ENCODE measurements around the gene ANKRD63.

Gene ANKRD63

DNA sequence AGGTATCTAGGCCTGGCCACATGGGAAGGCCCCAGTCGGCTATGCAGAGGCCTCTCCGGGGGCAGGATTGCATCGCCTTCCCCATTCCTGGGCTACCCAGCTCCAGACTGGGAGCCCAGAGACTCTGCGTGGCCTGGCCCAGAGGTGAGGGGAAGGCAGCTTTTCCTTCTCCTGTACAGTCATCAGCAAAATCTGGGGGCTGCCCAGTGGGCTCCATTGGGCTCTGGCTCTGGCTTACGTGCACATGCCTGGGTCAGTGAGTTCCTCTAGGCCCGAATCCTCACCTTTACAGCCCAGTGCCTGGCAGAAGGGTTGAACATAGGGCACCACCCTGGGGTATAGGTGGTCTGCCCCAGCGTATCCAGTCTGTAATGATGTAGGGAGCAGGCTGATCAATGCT lies 3.9 kb upstream of the ANKRD63 start:
- H3K27me3 ChIP-seq (ENCODE audit: insufficient read depth, low read length), result no peaks in the 10 kb centered on the region
- no peak overlapping the region for H3K4me3 ChIP-seq (ENCODE audit: low read length)
- peaks cover 32% of the 10 kb centered on the region for H3K4me1 ChIP-seq (ENCODE audit: insufficient read depth, low read length)
- H2AFZ ChIP-seq (ENCODE audit: low read depth, low read length), result no peak overlapping the region
- no peaks in the 10 kb centered on the region for H3K36me3 ChIP-seq (ENCODE audit: insufficient read depth, low read length)
- H3K9me3 ChIP-seq (ENCODE audit: low read length), result no peaks in the 10 kb centered on the region

DNA sequence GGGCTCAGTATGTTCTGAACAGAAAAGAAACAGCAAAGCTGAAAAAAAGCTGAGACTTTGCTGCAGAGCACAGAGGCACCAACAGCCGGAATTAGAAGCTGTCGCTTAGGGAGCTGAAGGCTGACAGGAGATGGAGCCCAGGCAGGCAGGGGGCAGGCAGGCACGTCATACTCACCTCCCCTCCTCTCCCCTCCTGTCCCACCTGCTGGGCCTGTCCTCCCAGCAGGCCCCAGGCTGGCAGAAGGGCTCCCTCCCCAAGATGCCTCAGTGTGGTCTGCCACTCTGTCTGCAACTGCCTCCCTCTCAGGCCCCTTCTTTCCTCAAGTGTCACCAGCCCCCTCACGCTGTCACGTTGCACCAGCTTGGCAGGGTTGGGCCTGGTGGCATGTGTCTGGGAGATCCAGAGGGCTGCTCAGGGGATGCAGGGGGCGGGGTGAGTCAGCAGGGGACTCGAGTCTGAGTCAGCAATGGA lies 3.2 kb upstream of the ANKRD63 start:
- Histone ChIP-seq H3K9me3 (ENCODE audit: low read length) (no peaks in the 10 kb centered on the region), H2AFZ (ENCODE audit: low read depth, low read length) (peak overlapping the region; percentile 17), H3K4me1 (ENCODE audit: insufficient read depth, low read length) (peaks cover 32% of the 10 kb centered on the region), H3K4me3 (ENCODE audit: low read length) (no peak overlapping the region), H3K27me3 (ENCODE audit: insufficient read depth, low read length) (no peaks in the 10 kb centered on the region), H3K36me3 (ENCODE audit: insufficient read depth, low read length) (no peaks in the 10 kb centered on the region)

DNA sequence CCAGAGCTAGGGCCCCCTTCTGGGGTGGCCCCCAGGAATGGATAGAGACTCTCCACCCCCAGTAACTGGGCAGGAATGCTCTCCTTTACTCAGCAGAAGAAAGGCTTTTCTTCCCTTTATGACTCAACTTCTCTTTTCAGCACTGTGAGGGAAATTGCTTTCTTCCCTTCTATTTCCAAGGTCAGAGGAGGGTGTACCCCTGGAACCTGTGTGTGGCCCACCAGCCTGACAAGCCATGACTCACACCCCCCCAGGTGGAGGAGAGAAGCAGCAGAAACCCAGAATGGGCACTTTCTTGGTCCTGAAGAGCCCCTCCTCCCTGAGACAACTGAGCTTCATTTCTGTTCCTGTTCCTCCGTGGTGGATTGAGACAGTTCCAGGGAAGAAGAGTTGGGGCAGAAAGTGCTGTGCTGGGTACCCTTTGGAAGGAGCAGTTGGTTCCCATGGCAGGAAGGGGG lies 2.7 kb upstream of the ANKRD63 start:
- peaks cover 31% of the 10 kb centered on the region for H3K4me1 ChIP-seq (ENCODE audit: insufficient read depth, low read length)
- no peaks in the 10 kb centered on the region for H3K36me3 ChIP-seq (ENCODE audit: insufficient read depth, low read length)
- H3K27me3 ChIP-seq (ENCODE audit: insufficient read depth, low read length), result no peaks in the 10 kb centered on the region
- peak overlapping the region; percentile 17 for H2AFZ ChIP-seq (ENCODE audit: low read depth, low read length)
- peaks cover 2% of the 10 kb centered on the region for H3K9me3 ChIP-seq (ENCODE audit: low read length)
- H3K4me3 ChIP-seq (ENCODE audit: low read length), result no peak overlapping the region

DNA sequence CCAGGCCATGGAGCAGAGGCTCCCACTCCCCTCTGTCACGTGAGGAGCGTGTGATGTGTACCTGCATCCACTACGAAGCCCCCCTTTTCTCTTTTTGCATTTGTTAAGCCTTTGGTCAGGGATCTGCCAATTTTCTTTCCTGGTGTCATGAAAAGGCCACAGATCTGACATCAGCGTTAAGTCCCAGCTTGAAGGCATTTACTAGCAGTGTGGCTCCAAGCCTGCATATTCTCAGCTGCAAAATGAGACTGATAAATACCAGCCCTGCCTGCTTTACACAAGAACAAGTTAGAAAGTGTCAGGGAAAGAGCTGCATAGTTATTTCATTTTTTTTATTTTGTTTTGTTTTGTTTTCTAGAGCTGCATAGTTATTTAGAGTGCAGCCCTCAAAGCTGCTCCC lies 2.3 kb upstream of the ANKRD63 start:
- H3K27me3 ChIP-seq (ENCODE audit: insufficient read depth, low read length), result no peaks in the 10 kb centered on the region
- H3K36me3 ChIP-seq (ENCODE audit: insufficient read depth, low read length), result no peaks in the 10 kb centered on the region
- H3K9me3 ChIP-seq (ENCODE audit: low read length), result peaks cover 2% of the 10 kb centered on the region
- no peak overlapping the region for H2AFZ ChIP-seq (ENCODE audit: low read depth, low read length)
- H3K4me1 ChIP-seq (ENCODE audit: insufficient read depth, low read length), result peaks cover 27% of the 10 kb centered on the region
- H3K4me3 ChIP-seq (ENCODE audit: low read length), result no peak overlapping the region

DNA sequence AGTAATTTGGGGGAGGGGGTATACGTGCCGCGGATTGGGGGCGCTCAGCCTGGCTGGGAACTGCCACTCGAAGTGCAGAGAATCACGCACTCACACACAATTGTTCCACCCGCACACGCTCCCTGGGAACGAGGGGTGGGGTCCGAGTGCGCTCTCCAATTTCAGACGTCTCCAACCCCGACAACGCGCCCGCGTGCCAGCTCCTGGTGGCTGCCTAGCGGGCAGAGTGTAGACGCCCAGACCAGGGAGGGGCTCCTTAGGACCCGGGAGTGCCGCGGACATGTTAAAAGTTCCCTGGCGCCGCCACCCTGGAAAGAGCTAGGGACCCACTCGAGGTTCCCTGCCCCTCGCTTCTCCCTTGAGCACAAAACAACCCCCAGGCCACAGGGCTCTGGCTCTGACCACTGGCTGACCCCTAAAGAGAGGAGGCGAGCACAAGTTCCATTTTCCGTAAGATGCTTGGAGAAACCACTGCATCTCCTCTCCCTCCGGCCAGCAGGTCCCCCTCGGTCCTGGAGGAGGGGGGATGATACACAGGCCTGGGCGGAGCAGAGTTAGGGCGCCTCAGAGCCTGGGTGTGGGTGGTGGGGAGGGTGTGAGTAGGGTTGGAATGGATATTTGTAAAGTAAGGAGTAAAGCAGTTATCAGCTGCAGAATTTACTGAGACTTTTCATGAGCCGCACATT lies 894 bp upstream of the ANKRD63 start:
- peaks cover 35% of the 10 kb centered on the region for H3K4me1 ChIP-seq (ENCODE audit: insufficient read depth, low read length)

DNA sequence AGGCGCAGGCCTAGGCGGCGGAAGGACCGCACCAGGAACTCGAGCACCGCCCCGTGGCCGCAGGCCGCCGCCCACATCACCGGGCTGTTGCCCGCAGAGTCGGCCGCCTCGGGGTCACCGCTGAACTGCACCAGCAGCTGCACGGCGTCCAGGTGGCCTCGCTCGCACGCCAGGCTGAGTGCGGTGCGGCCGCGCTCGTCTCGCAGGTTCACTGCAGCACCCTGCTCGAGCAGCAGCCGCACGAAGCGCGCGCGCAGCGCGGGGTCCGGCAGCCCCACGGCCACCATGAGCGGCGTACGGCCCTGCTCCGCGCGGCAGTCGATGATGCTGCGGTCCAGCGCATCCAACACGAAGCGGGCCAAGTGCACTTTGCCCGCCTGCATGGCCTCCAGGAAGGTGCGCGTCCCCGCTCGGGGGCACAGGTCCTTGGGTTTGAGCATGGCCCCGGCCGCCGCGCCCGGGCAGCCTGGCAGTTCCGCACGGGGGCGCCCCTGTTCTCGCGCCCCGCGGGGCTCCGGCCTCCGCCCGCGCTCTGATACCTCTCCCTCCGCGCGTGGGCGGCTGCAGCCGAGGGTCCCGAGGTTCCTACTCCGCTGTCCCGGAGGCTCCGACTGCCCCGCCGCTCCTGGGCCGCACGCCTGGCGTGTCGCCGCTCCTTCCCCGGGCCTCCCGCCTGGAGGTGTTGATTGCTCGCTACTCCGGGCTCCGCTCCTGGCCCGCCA lies 556 bp downstream of the ANKRD63 start:
- Histone ChIP-seq H3K36me3 (ENCODE audit: insufficient read depth, low read length) (no peaks in the 10 kb centered on the region), H3K27me3 (ENCODE audit: insufficient read depth, low read length) (no peaks in the 10 kb centered on the region), H3K9me3 (ENCODE audit: low read length) (peaks cover 2% of the 10 kb centered on the region), H2AFZ (ENCODE audit: low read depth, low read length) (no peak overlapping the region), H3K4me1 (ENCODE audit: insufficient read depth, low read length) (peaks cover 42% of the 10 kb centered on the region), H3K4me3 (ENCODE audit: low read length) (no peak overlapping the region)

More for the DNA sequence above, 894 bp upstream of the ANKRD63 start:
- Histone ChIP-seq H3K4me3 (ENCODE audit: low read length) (no peak overlapping the region), H3K9me3 (ENCODE audit: low read length) (peaks cover 2% of the 10 kb centered on the region), H3K36me3 (ENCODE audit: insufficient read depth, low read length) (no peaks in the 10 kb centered on the region), H3K27me3 (ENCODE audit: insufficient read depth, low read length) (no peaks in the 10 kb centered on the region), H2AFZ (ENCODE audit: low read depth, low read length) (no peak overlapping the region)

DNA sequence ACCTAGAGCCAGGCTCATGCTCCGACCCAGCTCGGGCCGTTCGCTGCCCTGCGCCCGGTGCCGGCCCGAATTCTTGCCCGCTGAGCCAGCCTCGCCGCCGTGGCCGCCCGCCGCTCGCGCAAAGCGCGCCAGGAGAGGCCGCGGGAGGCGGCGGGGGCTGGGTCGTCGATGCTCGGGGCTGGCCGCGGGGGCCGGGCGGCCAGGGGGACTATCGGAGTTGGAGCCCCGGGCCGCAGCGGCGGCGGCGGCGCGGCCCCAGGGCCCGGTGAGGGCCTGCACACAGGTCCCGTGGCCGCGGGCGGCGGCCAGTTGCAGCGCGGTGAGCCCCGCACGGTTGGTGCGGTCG lies 1.1 kb downstream of the ANKRD63 start:
- H3K9me3 ChIP-seq (ENCODE audit: low read length), result peaks cover 2% of the 10 kb centered on the region
- H2AFZ ChIP-seq (ENCODE audit: low read depth, low read length), result no peak overlapping the region
- no peaks in the 10 kb centered on the region for H3K27me3 ChIP-seq (ENCODE audit: insufficient read depth, low read length)
- peaks cover 38% of the 10 kb centered on the region for H3K4me1 ChIP-seq (ENCODE audit: insufficient read depth, low read length)
- no peaks in the 10 kb centered on the region for H3K36me3 ChIP-seq (ENCODE audit: insufficient read depth, low read length)
- H3K4me3 ChIP-seq (ENCODE audit: low read length), result no peak overlapping the region

DNA sequence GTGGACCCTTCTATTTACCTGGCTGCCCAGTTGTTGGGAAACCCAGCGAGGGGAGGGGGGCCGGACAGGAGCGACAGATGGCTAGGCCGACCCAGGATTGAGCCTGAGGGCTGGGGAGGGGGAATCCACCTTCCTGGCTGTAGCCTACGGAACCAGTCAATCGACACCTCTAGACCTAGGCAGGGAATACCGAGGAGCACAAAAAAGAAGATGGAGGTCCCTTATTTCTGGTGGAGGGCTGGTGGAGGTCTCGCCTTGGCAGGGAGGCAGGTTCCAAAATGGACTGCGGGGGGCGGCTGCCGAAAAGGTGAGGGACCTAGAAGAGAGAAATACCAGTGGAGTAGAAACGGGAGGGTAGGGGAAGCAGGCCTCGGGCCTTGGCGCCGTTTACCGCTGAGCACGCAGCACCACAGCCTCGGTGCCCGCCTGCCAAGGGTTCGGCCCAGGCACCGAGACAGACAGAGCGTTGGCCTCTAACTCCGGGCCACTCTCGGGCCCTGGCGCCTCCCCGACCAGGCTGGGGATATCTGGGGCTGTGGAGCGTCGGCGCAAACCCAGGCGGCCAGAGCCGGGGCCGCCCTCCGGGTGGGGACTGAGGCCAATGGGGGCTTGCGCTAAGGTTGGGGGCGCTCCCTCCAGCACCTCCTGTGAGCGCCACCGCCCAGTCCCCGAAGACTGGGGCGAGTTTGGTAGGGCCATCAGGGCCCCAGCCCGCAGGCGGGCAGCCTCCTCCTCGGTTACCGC lies 1.6 kb downstream of the ANKRD63 start:
- Histone ChIP-seq H3K36me3 (ENCODE audit: insufficient read depth, low read length) (no peaks in the 10 kb centered on the region), H3K27me3 (ENCODE audit: insufficient read depth, low read length) (no peaks in the 10 kb centered on the region), H2AFZ (ENCODE audit: low read depth, low read length) (no peak overlapping the region), H3K4me3 (ENCODE audit: low read length) (no peak overlapping the region), H3K9me3 (ENCODE audit: low read length) (peaks cover 2% of the 10 kb centered on the region), H3K4me1 (ENCODE audit: insufficient read depth, low read length) (peaks cover 32% of the 10 kb centered on the region)

DNA sequence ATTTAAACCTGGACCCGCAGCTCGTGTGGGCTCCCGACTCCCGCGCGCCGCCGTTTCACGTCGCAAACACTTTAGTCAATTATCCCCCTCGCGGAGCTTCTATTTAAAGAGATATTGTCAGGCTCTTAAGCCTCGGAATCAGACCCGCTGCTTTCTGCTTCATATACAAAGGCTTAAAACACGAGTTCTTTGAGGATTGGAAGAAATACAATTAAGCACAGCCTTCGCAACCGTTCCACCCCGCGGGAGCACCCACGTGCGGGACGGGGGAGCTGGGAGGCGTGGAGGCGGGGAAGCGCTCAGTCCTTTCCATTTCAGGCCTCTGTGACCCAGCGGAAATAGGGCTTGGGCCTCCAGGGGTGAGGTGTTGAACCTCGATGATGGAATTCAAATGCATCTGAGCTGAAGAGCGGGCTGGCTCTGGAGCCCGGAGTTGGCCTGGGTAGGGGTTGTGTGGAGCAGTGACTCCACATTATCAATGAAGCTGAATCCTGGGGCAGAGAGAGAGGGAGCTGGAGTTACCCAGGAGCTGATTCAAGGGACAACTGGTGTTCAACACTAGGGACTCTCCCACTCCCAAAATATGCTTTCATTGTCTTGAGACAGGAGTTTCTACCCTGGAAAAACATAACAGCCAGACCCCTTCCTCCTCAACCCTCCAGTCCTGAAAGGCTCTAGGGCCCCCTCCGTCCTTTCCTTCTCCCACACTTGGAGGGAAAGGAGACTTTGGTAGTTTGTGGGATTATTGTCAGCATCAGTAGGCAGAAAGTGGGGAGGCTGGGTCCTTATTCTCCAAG lies 2.4 kb downstream of the ANKRD63 start:
- H2AFZ ChIP-seq (ENCODE audit: low read depth, low read length), result no peak overlapping the region
- H3K9me3 ChIP-seq (ENCODE audit: low read length), result peaks cover 2% of the 10 kb centered on the region
- no peaks in the 10 kb centered on the region for H3K27me3 ChIP-seq (ENCODE audit: insufficient read depth, low read length)
- no peak overlapping the region for H3K4me3 ChIP-seq (ENCODE audit: low read length)
- peaks cover 24% of the 10 kb centered on the region for H3K4me1 ChIP-seq (ENCODE audit: insufficient read depth, low read length)
- no peaks in the 10 kb centered on the region for H3K36me3 ChIP-seq (ENCODE audit: insufficient read depth, low read length)

DNA sequence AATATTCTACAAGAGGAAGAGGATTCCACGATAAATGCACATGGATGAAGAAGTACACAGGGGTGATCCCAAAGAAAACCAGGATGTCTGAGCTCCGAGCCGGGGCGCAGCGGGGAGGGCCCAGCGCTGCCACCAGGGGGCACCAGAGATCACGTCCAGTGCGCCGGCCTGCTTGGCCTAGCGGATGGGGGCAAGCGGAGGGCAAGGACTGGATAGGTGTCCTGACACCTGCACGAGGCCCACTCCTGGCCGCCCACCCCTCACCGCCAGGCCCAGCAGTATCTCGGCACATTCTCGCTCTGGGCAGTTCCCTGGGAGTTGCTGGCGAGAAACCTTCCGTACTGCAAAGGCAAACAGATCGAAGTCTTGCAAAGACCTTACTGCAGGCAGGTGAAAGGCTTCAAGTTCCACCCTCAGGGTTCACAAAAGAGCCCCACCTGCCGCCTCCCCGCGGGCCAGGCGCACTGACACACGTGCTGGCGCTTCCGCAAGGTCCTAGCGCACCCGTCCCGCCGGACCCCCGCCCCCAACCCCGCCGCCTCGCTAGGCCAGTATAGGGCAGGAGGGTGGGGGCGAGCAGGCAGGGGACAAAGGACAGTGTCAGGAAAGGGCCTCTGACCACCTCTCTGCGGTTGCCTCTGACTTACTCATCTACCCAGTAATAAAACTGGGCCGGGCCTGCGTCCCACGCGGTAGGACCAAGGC lies 3.3 kb downstream of the ANKRD63 start:
- Histone ChIP-seq H2AFZ (ENCODE audit: low read depth, low read length) (peak overlapping the region; percentile 24), H3K4me3 (ENCODE audit: low read length) (no peak overlapping the region), H3K27me3 (ENCODE audit: insufficient read depth, low read length) (no peaks in the 10 kb centered on the region), H3K4me1 (ENCODE audit: insufficient read depth, low read length) (peaks cover 17% of the 10 kb centered on the region), H3K36me3 (ENCODE audit: insufficient read depth, low read length) (no peaks in the 10 kb centered on the region), H3K9me3 (ENCODE audit: low read length) (peaks cover 2% of the 10 kb centered on the region)

DNA sequence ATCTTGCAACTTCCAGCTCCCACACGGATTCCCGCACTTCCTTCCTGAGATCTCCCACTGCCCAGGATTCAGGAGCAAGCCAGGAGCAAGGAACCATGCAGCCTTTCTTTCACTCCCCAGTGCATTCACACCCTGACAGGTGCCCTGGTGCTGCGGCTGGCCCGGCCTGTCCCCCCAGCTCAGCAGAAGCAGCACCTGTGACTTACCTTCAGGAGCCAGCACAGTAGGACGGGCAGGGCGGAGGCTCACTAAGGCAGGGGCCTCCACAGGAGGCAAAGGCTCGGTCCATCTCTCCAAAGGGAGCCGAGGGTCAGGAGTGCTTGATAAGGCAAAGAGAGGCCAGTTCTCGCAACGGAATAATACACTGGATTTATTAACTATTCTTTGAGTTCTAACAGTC lies 4.8 kb downstream of the ANKRD63 start:
- H3K27me3 ChIP-seq (ENCODE audit: insufficient read depth, low read length), result no peaks in the 10 kb centered on the region

DNA sequence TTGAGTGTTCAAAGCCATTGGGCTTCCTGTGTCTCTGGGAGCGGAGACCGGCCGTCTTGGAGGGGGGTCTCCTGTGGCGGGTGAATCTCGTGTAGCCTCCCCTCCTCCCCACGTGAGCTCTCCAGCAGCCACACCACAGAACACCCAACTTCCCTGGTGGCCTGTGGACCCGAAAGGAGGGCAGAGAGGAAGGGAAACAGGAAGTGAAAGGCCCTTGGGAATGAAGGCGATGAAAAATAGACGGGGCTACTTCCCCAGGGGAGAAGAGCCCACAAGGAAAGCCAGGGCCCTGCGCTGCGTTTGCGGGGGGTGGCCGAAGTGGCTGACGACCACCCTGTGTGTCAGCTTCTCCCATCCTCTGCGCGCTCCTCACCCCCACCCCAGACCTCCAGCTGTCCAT lies 5.4 kb downstream of the ANKRD63 start:
- peaks cover 17% of the 10 kb centered on the region for H3K4me1 ChIP-seq (ENCODE audit: insufficient read depth, low read length)
- H3K9me3 ChIP-seq (ENCODE audit: low read length), result peaks cover 2% of the 10 kb centered on the region
- H2AFZ ChIP-seq (ENCODE audit: low read depth, low read length), result no peak overlapping the region
- no peaks in the 10 kb centered on the region for H3K36me3 ChIP-seq (ENCODE audit: insufficient read depth, low read length)
- no peak overlapping the region for H3K4me3 ChIP-seq (ENCODE audit: low read length)
- no peaks in the 10 kb centered on the region for H3K27me3 ChIP-seq (ENCODE audit: insufficient read depth, low read length)

More for the DNA sequence above, 4.8 kb downstream of the ANKRD63 start:
- Histone ChIP-seq H3K36me3 (ENCODE audit: insufficient read depth, low read length) (no peaks in the 10 kb centered on the region), H2AFZ (ENCODE audit: low read depth, low read length) (peak overlapping the region; percentile 24), H3K4me1 (ENCODE audit: insufficient read depth, low read length) (peaks cover 17% of the 10 kb centered on the region), H3K9me3 (ENCODE audit: low read length) (peaks cover 2% of the 10 kb centered on the region), H3K4me3 (ENCODE audit: low read length) (no peak overlapping the region)
